OCI-LY3 (cell line): ENCODE data around the gene VPS54.

Experiments
- CTCF ChIP-seq: fragments of 200-600, 300-600 bp; sonication (generic); IDR thresholded peaks from 2 replicates; pipeline ENCODE4 v1.5.1; 2014; ENCODE audit warnings: antibody characterized with exemption, low read length, low read depth
- EZH2phosphoT487 ChIP-seq: fragments of 200-600 bp; shearing (Covaris generic); IDR thresholded peaks from 2 replicates; pipeline ENCODE4 v1.6.1; 2018; ENCODE audit warnings: antibody characterized with exemption, mixed run types, low read depth

GRCh38 chr2:63875559-63876245 lies 143.5 kb downstream of the VPS54 start:
- TF ChIP-seq CTCF (no peak), EZH2phosphoT487 (no peak)
